RWPE2 (cell line): ENCODE measurements around the gene SPZ1.

Experiments
- ATAC-seq: fragments of 200-7000 bp; cut with Tn5 transposase; 3 replicates; pipeline ENCODE4 v1.9.1; 2021; ENCODE audit warnings: low read depth
- DNase-seq: peaks from one replicate; pipeline ENCODE4 v3.0.0-alpha.2; 2020; ENCODE audit warnings: low spot score
- H3K27ac ChIP-seq: fragments of 450-650 bp; 2 replicates; pipeline ENCODE4 v1.5.1; 2017; ENCODE audit warnings: mild to moderate bottlenecking; ENCODE audit not compliant: poor library complexity, severe bottlenecking
- H3K27me3 ChIP-seq: fragments of 250-450 bp; sonication (Bioruptor Pico); 2 replicates; pipeline ENCODE4 v1.5.1; 2021; ENCODE audit warnings: mild to moderate bottlenecking, moderate library complexity; ENCODE audit not compliant: insufficient read depth, poor library complexity, severe bottlenecking
- H3K36me3 ChIP-seq: fragments of 250-450 bp; sonication (Bioruptor Pico); 2 replicates; pipeline ENCODE4 v1.5.1; 2020; ENCODE audit warnings: low read depth, mild to moderate bottlenecking, moderate library complexity
- H3K4me1 ChIP-seq: fragments of 250-450 bp; sonication (Bioruptor Pico); 2 replicates; pipeline ENCODE4 v1.5.1; 2021; ENCODE audit warnings: mild to moderate bottlenecking, moderate library complexity; ENCODE audit not compliant: insufficient read depth, poor library complexity, severe bottlenecking
- H3K4me3 ChIP-seq: fragments of 250-450 bp; sonication (Bioruptor Pico); 2 replicates; pipeline ENCODE4 v1.5.1; 2021; ENCODE audit warnings: mild to moderate bottlenecking, moderate library complexity; ENCODE audit not compliant: severe bottlenecking
- H3K9me3 ChIP-seq: fragments of 250-450 bp; sonication (Bioruptor Pico); 2 replicates; pipeline ENCODE4 v1.5.1; 2021; ENCODE audit warnings: mild to moderate bottlenecking, moderate library complexity; ENCODE audit not compliant: severe bottlenecking
- CTCF ChIP-seq: fragments of 450-650 bp; IDR thresholded peaks from one replicate; pipeline ENCODE4 v1.5.1; 2017; ENCODE audit warnings: mild to moderate bottlenecking, moderate library complexity; ENCODE audit not compliant: poor library complexity, severe bottlenecking

Gene SPZ1

GRCh38 chr5:80357671-80358070 is 37.9 kb downstream of the SPZ1 start:
- no peaks in the 10 kb centered on the region for H3K4me1 ChIP-seq
- no peaks in the 10 kb centered on the region for H3K36me3 ChIP-seq
- H3K4me3 ChIP-seq, result no peak overlapping the region
- DNase-seq (no peak), ATAC-seq (no peak)
- H3K27me3 ChIP-seq, result no peaks in the 10 kb centered on the region
- no peaks in the 10 kb centered on the region for H3K9me3 ChIP-seq
- H3K27ac ChIP-seq, result no peak overlapping the region
- TF ChIP-seq CTCF, result no peak

GRCh38 chr5:80360914-80361444 is 41.2 kb downstream of the SPZ1 start:
- no peak for TF ChIP-seq CTCF
- no peak for DNase-seq
- Histone ChIP-seq H3K36me3 (no peaks in the 10 kb centered on the region), H3K4me1 (no peaks in the 10 kb centered on the region), H3K27ac (no peak overlapping the region), H3K9me3 (no peaks in the 10 kb centered on the region), H3K27me3 (no peaks in the 10 kb centered on the region), H3K4me3 (no peak overlapping the region)
- no peak for ATAC-seq

- H3K27me3 ChIP-seq, result no peaks in the 10 kb centered on the region
- H3K9me3 ChIP-seq, result no peaks in the 10 kb centered on the region
- no peaks in the 10 kb centered on the region for H3K4me1 ChIP-seq
- no peak overlapping the region for H3K4me3 ChIP-seq
- H3K36me3 ChIP-seq, result no peaks in the 10 kb centered on the region
- ATAC-seq, result no peak
- DNase-seq, result no peak
- TF ChIP-seq CTCF, result no peak
- no peak overlapping the region for H3K27ac ChIP-seq
Measured at GRCh38 chr5:80364892-80365291, 45.1 kb downstream of the SPZ1 start.

- DNase-seq (no peak), ATAC-seq (no peak)
- Histone ChIP-seq H3K27me3 (no peaks in the 10 kb centered on the region), H3K4me1 (no peaks in the 10 kb centered on the region), H3K9me3 (no peaks in the 10 kb centered on the region), H3K4me3 (no peak overlapping the region), H3K27ac (no peak overlapping the region), H3K36me3 (no peaks in the 10 kb centered on the region)
- TF ChIP-seq CTCF, result no peak
Measured at GRCh38 chr5:80368661-80369480, 49.1 kb downstream of the SPZ1 start.

- Histone ChIP-seq H3K9me3 (no peaks in the 10 kb centered on the region), H3K4me3 (no peak overlapping the region), H3K36me3 (no peaks in the 10 kb centered on the region), H3K27me3 (no peaks in the 10 kb centered on the region), H3K4me1 (no peaks in the 10 kb centered on the region), H3K27ac (no peak overlapping the region)
- ATAC-seq, result no peak
- no peak for TF ChIP-seq CTCF
- DNase-seq, result no peak
Measured at GRCh38 chr5:80369521-80369920, 49.7 kb downstream of the SPZ1 start.
